Vagina (tissue), 2 donors: ENCODE measurements around the gene GPX6. TPM values are rescaled to one million over a fixed set of nuclear protein-coding genes. Genes with fewer than 3 reads are reported as not detected.
"Not testable (repeated sequence)": the region's sequence is repeated elsewhere in the genome, so short reads cannot be mapped to it uniquely, and the experiment has no call there.

Experiments
- DNase-seq, 2 donors: peaks; one replicate each; pipeline ENCODE4 v3.0.0-alpha.2; 2017; ENCODE audit errors: extremely low spot score in 2 of 2
- H3K27ac ChIP-seq: fragments of 200-600 bp; sonication (generic); one replicate; pipeline ENCODE4 v1.5.1; 2019
- H3K27me3 ChIP-seq: fragments of 200-600 bp; sonication (generic); one replicate; pipeline ENCODE4 v1.5.1; 2019
- H3K36me3 ChIP-seq, 2 donors: fragments of 200-600 bp; sonication (generic); one replicate each; pipeline ENCODE4 v1.5.1; 2017 to 2019
- H3K4me1 ChIP-seq: fragments of 200-600 bp; sonication (generic); one replicate; pipeline ENCODE4 v1.5.1; 2019
- H3K4me3 ChIP-seq, 2 donors: fragments of 200-600 bp; sonication (generic); 1 replicate in 1 of 2; 2 replicates in 1 of 2; pipeline ENCODE4 v1.5.1; 2016 to 2019
- H3K9me3 ChIP-seq: fragments of 200-600 bp; sonication (generic); one replicate; pipeline ENCODE4 v1.5.1; 2019
- POLR2A ChIP-seq, 2 donors: fragments of 450-650 bp; IDR thresholded peaks; one replicate each; pipeline ENCODE4 v1.6.1; 2017; ENCODE audit warnings: antibody characterized with exemption in 2 of 2, mild to moderate bottlenecking in 2 of 2, moderate library complexity in 2 of 2
- POLR2AphosphoS5 ChIP-seq, 2 donors: sonication (generic); formaldehyde crosslinking; IDR thresholded peaks; one replicate each; pipeline ENCODE4 v1.9.0; 2017; ENCODE audit warnings: antibody characterized with exemption in 2 of 2, mild to moderate bottlenecking in 2 of 2, low read depth in 1 of 2; ENCODE audit not compliant: insufficient read depth in 1 of 2
- intact Hi-C: fragments of 100-400 bp; cut with DNase I; formaldehyde crosslinking; loops from one replicate; pipeline ENCODE4 v1.15.1; 2023
- total RNA-seq: library from RNA; depleted of rRNA; stranded (reverse); fragments of >200 nt; gene quantifications from one replicate; pipeline ENCODE4 v1.2.3, GENCODE V29; 2016
- TF ChIP-seq, protein P1 (sequence below), 3 experiments: fragments of 450-650 bp in 2 of 3; fragments of 200-600 bp in 1 of 3; sonication (generic) in 1 of 3; IDR thresholded peaks; one replicate each; pipeline ENCODE4 v1.5.1; 2017 to 2019; ENCODE audit warnings: antibody characterized with exemption in 3 of 3, mild to moderate bottlenecking in 2 of 3, moderate library complexity in 2 of 3

GPX6 gene
- total RNA-seq, 1 donor from 2014 or later: not detected

GRCh38 chr6:28553986-28554881 lies 38.6 kb upstream of the GPX6 start:
- Histone ChIP-seq H3K4me1 (no peaks in the 10 kb centered on the region), H3K4me3 (no peak overlapping the region), H3K27me3 (no peaks in the 10 kb centered on the region), H3K9me3 (no peaks in the 10 kb centered on the region), H3K36me3 (no peaks in the 10 kb centered on the region), H3K27ac (no peak overlapping the region)
- intact Hi-C loops: no loop called here
- TF ChIP-seq, protein P1, sequence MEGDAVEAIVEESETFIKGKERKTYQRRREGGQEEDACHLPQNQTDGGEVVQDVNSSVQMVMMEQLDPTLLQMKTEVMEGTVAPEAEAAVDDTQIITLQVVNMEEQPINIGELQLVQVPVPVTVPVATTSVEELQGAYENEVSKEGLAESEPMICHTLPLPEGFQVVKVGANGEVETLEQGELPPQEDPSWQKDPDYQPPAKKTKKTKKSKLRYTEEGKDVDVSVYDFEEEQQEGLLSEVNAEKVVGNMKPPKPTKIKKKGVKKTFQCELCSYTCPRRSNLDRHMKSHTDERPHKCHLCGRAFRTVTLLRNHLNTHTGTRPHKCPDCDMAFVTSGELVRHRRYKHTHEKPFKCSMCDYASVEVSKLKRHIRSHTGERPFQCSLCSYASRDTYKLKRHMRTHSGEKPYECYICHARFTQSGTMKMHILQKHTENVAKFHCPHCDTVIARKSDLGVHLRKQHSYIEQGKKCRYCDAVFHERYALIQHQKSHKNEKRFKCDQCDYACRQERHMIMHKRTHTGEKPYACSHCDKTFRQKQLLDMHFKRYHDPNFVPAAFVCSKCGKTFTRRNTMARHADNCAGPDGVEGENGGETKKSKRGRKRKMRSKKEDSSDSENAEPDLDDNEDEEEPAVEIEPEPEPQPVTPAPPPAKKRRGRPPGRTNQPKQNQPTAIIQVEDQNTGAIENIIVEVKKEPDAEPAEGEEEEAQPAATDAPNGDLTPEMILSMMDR (IDR thresholded peaks at IDR 0.05): no peak
- TF ChIP-seq POLR2AphosphoS5 (IDR thresholded peaks at IDR 0.05; ENCODE audit: insufficient read depth in 1 of 2, low read depth in 1 of 2) (no peak), POLR2A (IDR thresholded peaks at IDR 0.05) (no peak)
- no peak for DNase-seq

DNA sequence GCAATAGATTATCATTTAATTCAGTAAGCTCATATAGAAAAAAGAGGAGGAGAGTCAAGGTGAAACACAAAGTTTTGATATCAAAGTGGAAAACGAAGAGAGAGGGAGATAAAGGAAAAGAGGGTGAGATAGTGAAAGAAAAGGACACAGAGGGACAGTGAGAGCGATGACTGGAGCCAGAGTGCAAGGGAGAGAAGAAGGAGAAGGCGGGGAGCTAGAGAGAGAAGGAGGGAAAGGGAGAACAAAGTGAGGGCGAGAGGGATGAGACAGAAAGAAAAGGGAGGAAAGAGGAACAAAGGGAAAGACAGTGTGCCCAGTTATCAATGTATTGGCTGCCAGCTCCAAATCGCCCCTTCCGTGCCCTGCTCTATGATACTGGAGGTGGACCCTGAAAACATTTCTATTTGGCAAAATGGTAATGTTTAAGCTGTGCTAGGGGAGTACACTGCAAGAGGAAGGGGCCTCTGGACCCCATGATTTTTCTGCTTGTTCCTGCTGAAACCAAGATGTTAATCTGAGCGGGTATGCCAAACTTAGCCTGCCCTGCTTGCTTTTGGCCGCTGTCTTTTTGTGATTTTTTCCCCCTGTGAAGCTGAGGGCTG lies 37.9 kb upstream of the GPX6 start:
- Histone ChIP-seq H3K27me3 (no peaks in the 10 kb centered on the region), H3K4me1 (no peaks in the 10 kb centered on the region), H3K9me3 (no peaks in the 10 kb centered on the region), H3K36me3 (no peaks in the 10 kb centered on the region), H3K27ac (no peak overlapping the region), H3K4me3 (no peak overlapping the region)
- intact Hi-C loops: no loop called here
- no peak for DNase-seq
- TF ChIP-seq, protein P1 (IDR thresholded peaks at IDR 0.05): no peak

GRCh38 chr6:28551891-28552666 lies 36.5 kb upstream of the GPX6 start:
- H3K27me3 ChIP-seq: no peaks in the 10 kb centered on the region
- H3K9me3 ChIP-seq: no peaks in the 10 kb centered on the region
- H3K27ac ChIP-seq: no peak overlapping the region
- intact Hi-C loops: no loop called here
- no peak for DNase-seq
- TF ChIP-seq, protein P1 (IDR thresholded peaks at IDR 0.05): no peak
- no peak for TF ChIP-seq POLR2A (IDR thresholded peaks at IDR 0.05)
- no peak for TF ChIP-seq POLR2AphosphoS5 (IDR thresholded peaks at IDR 0.05; ENCODE audit: insufficient read depth in 1 of 2, low read depth in 1 of 2)
- no peaks in the 10 kb centered on the region for H3K36me3 ChIP-seq
- no peak overlapping the region for H3K4me3 ChIP-seq
- no peaks in the 10 kb centered on the region for H3K4me1 ChIP-seq

GRCh38 chr6:28547003-28547402 lies 31.4 kb upstream of the GPX6 start:
- peaks cover 17% of the 10 kb centered on the region for H3K4me1 ChIP-seq
- DNase-seq, intact Hi-C loops, H3K36me3 ChIP-seq, H3K27me3 ChIP-seq, H3K27ac ChIP-seq, H3K9me3 ChIP-seq, H3K4me3 ChIP-seq: not testable (repeated sequence)

GRCh38 chr6:28545955-28546354 lies 30.4 kb upstream of the GPX6 start:
- DNase-seq: no peak
- Histone ChIP-seq H3K4me3 (no peak overlapping the region), H3K27me3 (no peaks in the 10 kb centered on the region), H3K36me3 (no peaks in the 10 kb centered on the region), H3K9me3 (no peaks in the 10 kb centered on the region), H3K4me1 (peaks cover 17% of the 10 kb centered on the region), H3K27ac (no peak overlapping the region)
- TF ChIP-seq POLR2AphosphoS5 (IDR thresholded peaks at IDR 0.05; ENCODE audit: insufficient read depth in 1 of 2, low read depth in 1 of 2) (no peak), POLR2A (IDR thresholded peaks at IDR 0.05) (no peak)
- TF ChIP-seq, protein P1 (IDR thresholded peaks at IDR 0.05): no peak
- intact Hi-C loops: no loop called here
